NCI-H2227 (cell line): ENCODE measurements around the gene PTK6.

Source experiments
- DNase-seq: peaks from one replicate; lab custom pipeline; 2025; ENCODE audit not compliant: unreplicated experiment; lab: John Stamatoyannopoulos, UW

Gene PTK6

GRCh38 chr20:63545814-63546213 is 8.6 kb upstream of the PTK6 start:
- DNase-seq: no peak

- no peak for DNase-seq
Observed at GRCh38 chr20:63544958-63545516, 7.9 kb upstream of the PTK6 start.

GRCh38 chr20:63544241-63544957 is 7.2 kb upstream of the PTK6 start:
- DNase-seq: no peak

DNA sequence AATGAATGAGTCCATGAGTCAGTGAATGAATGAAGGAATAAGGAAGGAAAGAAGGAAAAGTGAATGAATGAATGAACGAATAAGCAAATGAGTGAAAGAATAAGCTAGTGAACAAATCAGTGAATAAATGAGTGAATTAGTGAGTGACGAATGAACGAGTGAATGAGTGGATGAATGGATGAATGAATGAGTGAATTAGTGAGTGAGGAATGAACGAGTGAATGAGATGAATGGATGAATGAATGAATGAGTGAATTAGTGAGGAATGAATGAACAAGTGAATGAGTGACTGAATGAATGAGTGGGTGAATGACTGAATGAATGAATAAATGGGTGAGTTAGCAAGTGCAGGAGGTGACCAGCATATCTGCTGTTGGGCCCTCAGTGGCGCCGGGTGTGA is 6.6 kb upstream of the PTK6 start:
- DNase-seq: no peak

DNA sequence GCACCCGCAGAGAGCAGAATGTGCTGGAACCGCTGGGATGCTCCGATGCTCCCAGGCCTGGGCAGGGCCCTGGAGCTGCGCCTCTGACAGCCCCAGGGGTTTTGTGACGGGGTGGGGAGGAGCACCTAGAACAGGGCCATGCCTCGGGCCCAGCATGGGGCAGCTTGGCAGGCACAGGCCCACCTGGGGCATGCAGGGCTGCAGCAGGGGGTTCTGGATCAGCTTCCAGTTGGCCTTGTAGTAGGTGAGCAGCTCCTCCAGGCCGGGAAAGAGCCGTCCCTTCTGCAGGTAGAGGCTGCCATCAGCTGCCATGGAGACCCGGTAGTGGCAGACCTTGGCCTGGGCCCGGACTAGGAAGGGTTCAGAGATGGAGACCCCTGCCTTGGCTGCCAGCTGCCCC is 6.0 kb upstream of the PTK6 start:
- no peak for DNase-seq

- DNase-seq: no peak
Observed at GRCh38 chr20:63542696-63543095, 5.5 kb upstream of the PTK6 start.

GRCh38 chr20:63542031-63542559 is 4.9 kb upstream of the PTK6 start:
- DNase-seq: no peak

DNA sequence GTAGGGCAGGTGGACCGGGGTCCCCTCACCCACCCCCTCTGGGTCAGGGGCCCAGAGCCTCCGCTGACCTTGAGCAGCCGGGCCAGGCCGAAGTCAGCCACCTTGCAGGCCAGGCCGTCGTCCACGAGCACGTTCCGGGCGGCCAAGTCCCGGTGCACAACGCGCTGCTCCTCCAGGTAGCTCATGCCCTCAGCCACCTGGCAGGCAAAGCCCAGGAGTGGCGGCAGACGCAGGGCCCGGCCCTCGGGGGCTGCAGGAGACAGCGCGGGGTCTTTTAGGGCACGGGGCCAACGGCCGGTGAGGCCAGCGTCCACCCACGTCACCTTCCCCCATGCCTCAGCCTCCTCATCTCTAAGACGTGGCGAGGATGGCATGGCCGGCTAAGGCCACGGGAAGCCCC is 4.2 kb upstream of the PTK6 start:
- DNase-seq: no peak

- no peak for DNase-seq
Observed at GRCh38 chr20:63540417-63541186, 3.4 kb upstream of the PTK6 start.

- DNase-seq: no peak
Observed at GRCh38 chr20:63539441-63540370, 2.5 kb upstream of the PTK6 start.

- no peak for DNase-seq
Observed at GRCh38 chr20:63539092-63539430, 1.9 kb upstream of the PTK6 start.

- no peak for DNase-seq
Observed at GRCh38 chr20:63538204-63539091, 1.3 kb upstream of the PTK6 start.

- peak; percentile 87 for DNase-seq
Observed at GRCh38 chr20:63537525-63538203, 488 bp upstream of the PTK6 start.

GRCh38 chr20:63536241-63536977 is 767 bp downstream of the PTK6 start:
- DNase-seq: no peak

DNA sequence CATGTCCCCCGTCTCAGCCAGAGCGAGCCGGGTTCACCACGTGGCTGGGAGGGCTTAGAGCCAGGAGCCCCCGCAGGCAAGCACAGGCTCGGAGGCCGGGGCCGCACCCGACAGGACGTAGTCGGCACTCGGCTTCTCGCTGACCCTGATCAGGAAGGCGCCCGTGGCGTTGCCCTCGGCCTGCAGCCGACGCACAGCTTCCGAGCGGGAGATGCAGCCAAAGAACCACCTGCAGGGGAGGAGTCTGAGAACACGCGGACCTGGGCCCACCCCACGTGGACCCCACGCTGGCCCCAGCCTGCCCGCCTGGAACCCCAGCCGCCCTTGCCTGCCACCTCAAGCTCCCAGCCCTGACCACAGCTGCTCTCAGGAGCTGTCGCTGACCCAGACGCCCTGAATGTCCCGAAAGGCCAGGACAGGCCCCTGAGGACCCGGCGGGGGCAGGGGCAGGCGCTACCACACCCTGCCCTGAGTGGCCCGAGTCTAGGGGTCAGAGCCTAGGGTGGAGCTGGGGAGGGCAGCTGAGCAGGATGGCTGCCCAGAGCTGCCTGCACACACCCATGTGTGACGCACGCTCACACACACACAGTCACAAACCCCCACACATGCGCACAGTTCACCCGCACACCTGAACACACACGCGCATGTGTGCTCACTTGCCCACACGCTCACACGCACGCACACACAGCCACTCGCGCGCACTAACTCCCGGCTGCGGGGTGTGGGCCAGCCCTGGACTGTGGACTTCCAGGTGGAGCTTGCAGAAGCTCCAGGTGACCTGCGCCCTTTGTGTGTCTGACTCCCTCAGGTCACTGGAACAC is 2.1 kb downstream of the PTK6 start:
- DNase-seq: peak; percentile 31

GRCh38 chr20:63534427-63534830 is 2.7 kb downstream of the PTK6 start:
- DNase-seq: no peak

GRCh38 chr20:63533871-63534393 is 3.2 kb downstream of the PTK6 start:
- no peak for DNase-seq

DNA sequence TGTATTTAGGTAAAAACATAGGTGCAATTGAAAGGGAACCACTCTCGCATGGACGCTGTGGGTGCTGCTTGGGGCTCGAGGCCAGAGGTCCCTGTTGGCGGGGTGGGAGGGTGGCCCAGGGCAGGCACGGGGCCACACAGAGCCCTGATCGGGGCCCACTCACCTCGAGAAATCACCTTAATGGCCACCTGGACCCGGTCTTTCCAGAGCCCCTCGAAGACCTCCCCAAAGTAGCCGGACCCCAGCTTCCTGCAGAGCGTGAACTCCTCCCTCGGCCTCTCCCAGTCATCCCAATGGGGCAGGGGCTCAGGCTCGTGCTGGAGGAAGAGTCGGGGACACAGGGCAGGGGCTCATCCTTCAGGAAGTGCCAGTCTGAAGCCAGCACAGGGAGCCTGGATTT is 3.8 kb downstream of the PTK6 start:
- no peak for DNase-seq
